Dermis blood vessel endothelial cell (primary cell): Measurements from ENCODE around the gene CFAP73. TPM values are rescaled to one million over a fixed set of nuclear protein-coding genes. Genes with fewer than 3 reads are reported as not detected.
"Not testable (repeated sequence)": the region's sequence is repeated elsewhere in the genome, so short reads cannot be mapped to it uniquely, and the experiment has no call there.

Source experiments
- DNase-seq: peaks from one replicate; pipeline ENCODE4 v3.0.0; 2010
- total RNA-seq: library from RNA; depleted of rRNA; stranded (reverse); fragments of >200 nt; gene quantifications from 2 replicates; pipeline ENCODE4 v1.2.3, GENCODE V29; 2014

CFAP73 gene
- not detected in 2 replicates for total RNA-seq

DNA sequence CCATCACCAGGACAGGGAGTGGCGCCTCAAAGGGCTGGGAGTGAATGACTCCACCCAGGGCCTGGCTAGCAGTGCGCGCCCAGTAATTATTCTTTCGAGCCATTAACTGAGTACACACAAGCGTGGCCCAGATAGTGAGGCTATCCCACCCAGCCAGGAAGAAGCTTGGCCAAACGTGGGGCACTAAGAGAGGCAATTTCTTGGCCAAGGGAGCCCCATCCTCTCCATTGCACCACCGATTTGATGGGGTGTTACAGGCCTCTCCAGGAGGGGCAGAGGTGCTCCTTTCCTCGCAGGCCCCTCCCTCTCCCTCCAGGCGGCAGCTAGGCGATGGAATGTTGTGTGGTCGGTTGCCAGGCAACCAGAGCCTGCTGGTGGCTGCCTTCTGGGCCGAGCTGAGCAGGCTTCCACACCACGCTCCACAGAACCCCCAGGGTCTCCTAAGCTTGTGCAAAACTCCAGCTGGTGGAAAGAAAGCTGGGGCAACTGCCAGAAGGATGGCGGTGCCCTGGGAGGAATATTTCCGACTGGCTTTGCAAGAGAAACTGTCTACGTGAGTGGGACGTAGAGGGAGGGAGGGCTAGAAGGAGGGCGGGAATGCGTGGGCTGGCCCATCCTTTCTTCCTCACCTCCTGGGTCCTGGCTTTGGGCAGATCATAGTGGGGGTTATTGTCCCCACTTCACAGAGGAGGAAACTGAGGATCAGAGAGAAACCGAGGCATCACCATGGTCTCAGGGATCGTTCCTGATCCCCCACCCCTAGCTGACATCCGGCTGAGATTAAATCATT, at the start of gene CFAP73:
CFAP73 (plus strand) TSS at position 364 of the 790 bp plus-strand sequence; CDS start at position 498, 134 bp downstream.
- peak; percentile 75 for DNase-seq

GRCh38 chr12:113099764-113100163, 49.8 kb upstream of the CFAP73 start:
- no peak for DNase-seq

- no peak for DNase-seq
These were observed 47.8 kb upstream of the CFAP73 start for GRCh38 chr12:113101751-113102150.

- no peak for DNase-seq
These were observed 46.7 kb upstream of the CFAP73 start for GRCh38 chr12:113102811-113103210.

- DNase-seq = no peak
These were observed 45.6 kb upstream of the CFAP73 start for GRCh38 chr12:113103756-113104450.

DNA sequence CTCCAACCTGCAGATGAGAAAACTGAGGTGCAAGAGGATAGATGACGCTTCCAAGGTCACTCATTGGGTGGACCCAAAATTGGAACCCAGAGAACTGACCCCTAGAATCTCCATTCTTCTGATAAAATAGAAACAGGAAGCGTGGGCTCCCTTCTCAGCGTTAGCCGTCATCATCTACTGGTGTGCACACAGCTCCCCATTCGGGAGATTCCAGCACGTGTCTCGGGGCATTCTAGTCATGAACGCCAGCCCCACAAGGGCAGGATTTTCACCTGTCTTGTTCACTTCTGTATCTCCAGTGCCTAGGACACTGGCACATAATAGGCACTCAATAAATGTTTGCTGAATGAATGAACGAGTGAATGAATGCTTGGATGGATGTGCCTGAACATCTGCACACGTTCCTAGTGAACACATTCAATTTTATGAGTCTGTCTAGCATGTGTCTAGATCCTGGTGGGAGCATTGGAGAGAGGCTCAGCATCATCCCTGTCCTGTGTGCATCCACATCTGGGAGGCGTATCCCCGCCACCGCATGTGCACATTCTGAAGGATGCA, 44.5 kb upstream of the CFAP73 start:
- no peak for DNase-seq

DNA sequence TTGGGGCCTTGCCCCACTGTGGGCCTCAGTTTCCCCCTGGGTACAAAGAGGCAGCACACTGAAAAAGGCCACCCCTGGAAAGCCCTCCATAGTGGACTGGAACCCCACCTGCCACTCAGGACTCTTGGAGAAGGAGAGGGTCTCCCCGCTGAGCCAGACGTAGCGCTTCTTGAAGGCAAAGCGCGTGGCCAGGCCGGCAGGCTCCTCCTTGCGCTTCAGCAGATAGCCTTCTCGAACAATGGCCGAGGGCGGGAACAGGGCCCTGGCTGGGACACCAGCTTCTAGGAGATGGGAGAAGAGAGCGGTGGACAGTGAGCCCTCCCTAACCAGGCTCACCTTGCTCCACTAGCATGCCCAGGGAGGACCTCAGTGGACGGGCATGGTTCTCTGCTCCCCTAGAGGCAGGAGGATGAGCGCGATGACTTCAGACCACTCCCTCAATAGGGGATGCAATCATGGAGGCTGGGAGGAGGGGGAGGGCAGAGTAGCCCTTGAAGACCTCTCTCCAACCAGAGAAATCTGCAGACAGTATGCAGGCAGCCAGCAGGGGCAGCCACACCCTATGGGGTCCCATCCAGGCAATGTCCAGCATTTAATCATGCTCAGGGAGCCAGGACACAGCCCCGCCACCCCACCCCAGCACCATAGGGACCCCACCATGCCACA, 43.8 kb upstream of the CFAP73 start:
- DNase-seq = no peak

DNA sequence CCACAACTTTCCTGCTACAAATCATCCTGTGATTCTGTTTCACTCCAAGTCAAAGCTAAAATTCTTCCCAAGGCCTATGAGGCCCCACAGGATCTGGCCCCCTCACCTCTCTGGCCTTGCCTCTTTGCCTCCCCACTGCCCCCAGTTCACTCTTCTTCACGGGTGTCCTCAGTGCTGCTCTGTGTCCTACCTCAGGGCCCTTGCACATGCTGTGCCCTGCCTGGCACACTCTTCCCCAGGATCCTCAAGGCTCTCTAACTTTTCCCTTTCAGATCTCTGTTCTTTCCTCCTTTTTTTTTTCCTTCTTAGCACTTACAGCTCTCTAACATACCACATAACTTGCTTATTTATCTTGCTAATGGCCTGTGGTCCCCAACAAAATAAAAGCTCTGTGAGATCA, 43.2 kb upstream of the CFAP73 start:
- DNase-seq = no peak

DNA sequence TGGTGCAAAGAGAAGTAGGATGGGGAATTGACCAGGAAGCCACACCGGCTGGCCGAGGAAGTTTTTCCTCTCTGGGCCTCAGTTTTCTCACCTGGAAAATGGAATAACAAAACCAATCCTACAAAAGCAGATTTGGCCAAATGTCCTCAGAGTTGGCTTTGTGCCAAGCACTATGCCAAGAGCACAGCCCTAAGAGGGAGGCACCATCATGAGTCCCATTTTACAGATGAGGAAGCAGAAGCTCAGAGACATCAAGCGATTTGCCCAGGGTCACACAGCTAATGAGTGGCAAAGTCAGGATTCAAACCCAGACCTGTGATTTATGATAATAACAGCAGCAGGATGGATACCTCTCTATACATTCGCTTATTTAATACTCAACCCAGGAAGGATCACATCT, 41.2 kb upstream of the CFAP73 start:
- DNase-seq = no peak

GRCh38 chr12:113109360-113109759, 40.2 kb upstream of the CFAP73 start:
- no peak for DNase-seq

- DNase-seq = no peak
These were observed 39.5 kb upstream of the CFAP73 start for GRCh38 chr12:113109872-113110599.

- no peak for DNase-seq
These were observed 38.3 kb upstream of the CFAP73 start for GRCh38 chr12:113111247-113111646.

DNA sequence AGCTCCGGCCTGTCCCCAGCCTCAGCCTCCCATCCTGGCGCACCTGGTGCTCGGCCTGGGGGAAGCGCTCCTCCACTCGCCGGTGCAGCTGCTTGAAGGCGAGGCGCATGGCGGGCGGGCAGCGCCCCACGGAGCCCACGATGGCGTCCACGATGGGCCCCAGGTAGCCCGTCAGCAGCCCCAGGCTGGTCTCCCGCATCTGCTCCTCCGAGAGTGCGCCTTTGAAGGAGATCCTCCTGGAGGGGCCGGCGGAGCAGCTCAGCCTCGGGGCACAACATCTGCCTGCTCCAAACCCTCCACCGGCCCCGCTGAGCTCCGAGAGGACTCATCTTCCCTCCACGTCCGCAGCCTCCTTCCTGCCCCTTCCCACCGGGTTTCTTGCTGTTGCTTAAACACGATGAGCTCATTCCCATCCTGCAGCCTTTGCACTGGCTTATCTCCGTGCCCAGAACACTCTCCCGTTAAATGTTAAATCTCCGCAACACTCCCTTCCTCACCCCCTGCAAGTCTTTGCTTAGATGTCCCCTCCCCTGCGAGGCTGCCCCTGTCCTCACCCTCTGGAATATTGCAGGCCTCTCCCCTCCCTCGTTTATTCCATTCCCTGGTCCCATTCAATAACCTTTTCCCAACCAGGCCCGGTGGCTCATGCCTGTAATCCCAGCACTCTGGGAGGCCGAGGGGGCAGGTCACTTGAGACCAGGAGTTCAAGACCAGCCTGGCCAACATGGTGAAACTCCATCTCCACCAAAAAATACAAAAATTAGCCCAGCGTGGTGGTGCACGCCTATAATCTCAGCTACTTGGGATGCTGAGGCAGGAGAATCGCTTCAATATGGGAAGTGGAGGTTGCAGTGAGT, 37.3 kb upstream of the CFAP73 start:
- DNase-seq = no peak

GRCh38 chr12:113113397-113113796, 36.1 kb upstream of the CFAP73 start:
- no peak for DNase-seq

- no peak for DNase-seq
These were observed 34.9 kb upstream of the CFAP73 start for GRCh38 chr12:113114447-113115178.

DNA sequence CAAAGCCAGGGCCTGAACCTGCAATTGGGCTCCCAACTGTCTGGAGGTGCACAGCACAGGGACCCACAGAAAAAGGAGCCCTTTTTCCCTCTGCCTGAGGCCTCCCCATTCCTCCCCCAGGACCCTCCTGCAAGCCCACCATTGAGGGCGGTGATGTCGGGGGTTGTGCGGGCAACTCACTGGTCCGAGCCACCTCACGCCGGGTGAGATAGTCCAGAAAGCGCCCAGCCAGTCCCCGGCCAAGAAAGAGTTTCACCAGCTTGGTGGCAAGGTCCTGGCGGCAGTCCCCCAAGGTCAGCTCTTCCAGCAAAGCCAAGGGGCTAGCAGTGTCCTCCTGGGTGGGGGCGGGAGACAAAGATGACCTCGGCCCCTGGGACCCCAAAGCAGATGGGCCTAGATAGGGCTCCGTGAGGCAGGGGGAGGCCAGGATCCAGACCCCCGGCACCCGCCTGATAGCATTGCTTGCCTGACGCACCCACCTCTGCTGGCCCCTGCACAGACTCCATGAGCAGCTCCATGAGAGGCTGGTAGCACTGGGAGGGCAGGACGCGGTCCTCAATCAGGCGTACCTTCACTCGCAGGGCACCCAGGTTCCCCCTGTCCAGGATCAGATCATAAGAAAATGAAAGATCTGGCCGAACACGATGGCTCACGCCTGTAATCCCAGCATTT, 33.9 kb upstream of the CFAP73 start:
- DNase-seq = no peak

DNA sequence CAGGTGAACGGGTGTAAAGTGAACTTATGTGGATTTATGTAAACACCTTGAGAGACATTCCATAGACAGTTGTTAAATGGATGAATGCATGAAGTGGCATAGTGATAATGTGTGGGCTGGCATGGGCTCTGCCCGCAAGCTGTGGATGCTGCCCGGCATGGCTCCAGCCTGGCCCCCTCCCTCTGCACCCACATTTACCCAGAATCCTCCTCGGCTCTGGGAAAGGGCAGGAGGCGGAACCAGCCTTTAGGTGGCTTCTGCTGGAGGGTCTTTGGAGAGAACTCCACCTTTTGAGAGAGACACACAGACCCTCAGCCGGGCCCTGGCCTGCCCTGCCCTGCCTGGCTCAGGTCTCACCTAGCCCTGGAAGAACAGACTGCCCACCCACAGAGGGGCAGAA, 32.6 kb upstream of the CFAP73 start:
- DNase-seq = no peak

- not testable (repeated sequence) for DNase-seq
These were observed 31.8 kb upstream of the CFAP73 start for GRCh38 chr12:113117684-113118083.

GRCh38 chr12:113118142-113118541, 31.4 kb upstream of the CFAP73 start:
- DNase-seq = no peak

- no peak for DNase-seq
These were observed 29.4 kb upstream of the CFAP73 start for GRCh38 chr12:113119980-113120669.
